ENCODE measurements around the gene SAA4.

The SAA4 gene

DNA sequence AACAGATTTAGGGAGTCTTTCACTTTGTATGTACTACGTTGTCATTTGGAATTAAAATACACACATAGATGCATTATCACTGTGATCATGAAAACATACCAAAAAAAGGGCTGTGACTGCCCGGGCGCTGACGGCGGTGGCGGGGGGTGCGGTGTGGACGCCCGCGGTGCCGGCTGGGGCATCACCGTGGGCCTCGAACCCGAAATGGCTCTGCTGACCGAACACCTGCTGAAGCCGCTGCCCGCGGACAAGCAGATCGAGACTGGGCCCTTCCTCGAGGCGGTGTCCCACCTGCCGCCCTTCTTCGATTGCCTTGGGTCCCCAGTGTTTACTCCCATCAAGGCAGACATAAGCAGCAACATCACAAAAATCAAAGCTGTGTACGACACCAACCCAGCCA lies 47.8 kb downstream of the SAA4 start:
- DNase-seq = no peak
